SK-N-SH treated with all-trans-retinoic acid at 6 μM for 48 hours (cell line): ENCODE measurements around the gene GCC2.

Experiments used
- ARNTL ChIP-seq: fragments of 450-650 bp; formaldehyde crosslinking; IDR thresholded peaks from 2 replicates; pipeline ENCODE4 v1.5.0; 2020; ENCODE audit warnings: low read depth, mild to moderate bottlenecking, moderate library complexity, borderline replicate concordance
- BACH2 ChIP-seq: fragments of 250-450 bp; sonication (Bioruptor Pico); IDR thresholded peaks from 2 replicates; pipeline ENCODE4 v1.9.0; 2021; ENCODE audit warnings: mild to moderate bottlenecking, borderline replicate concordance
- CREB5 ChIP-seq: fragments of 250-450 bp; sonication (Bioruptor Pico); IDR thresholded peaks from 2 replicates; pipeline ENCODE4 v1.5.1; 2020; ENCODE audit warnings: low read depth, mild to moderate bottlenecking, moderate library complexity
- CSDC2 ChIP-seq: fragments of 250-450 bp; sonication (Bioruptor Pico); IDR thresholded peaks from 2 replicates; pipeline ENCODE4 v1.5.0; 2020; ENCODE audit warnings: mild to moderate bottlenecking, moderate library complexity
- OSR1 ChIP-seq: fragments of 250-450 bp; sonication (Bioruptor Pico); IDR thresholded peaks from 2 replicates; pipeline ENCODE4 v1.8.0; 2022; ENCODE audit warnings: moderate library complexity, mild to moderate bottlenecking, inconsistent platforms
- PPARA ChIP-seq: fragments of 250-450 bp; sonication (Bioruptor Pico); IDR thresholded peaks from 2 replicates; pipeline ENCODE4 v1.5.0; 2020; ENCODE audit warnings: mild to moderate bottlenecking, borderline replicate concordance
- ZC3H10 ChIP-seq: fragments of 250-450 bp; sonication (Bioruptor Pico); IDR thresholded peaks from 2 replicates; pipeline ENCODE4 v1.5.1; 2021; ENCODE audit warnings: mild to moderate bottlenecking, moderate library complexity
- ZFP30 ChIP-seq: fragments of 450-650 bp; formaldehyde crosslinking; IDR thresholded peaks from 2 replicates; pipeline ENCODE4 v1.5.0; 2022; ENCODE audit warnings: mild to moderate bottlenecking, moderate library complexity
- ZNF565 ChIP-seq: fragments of 450-650 bp; formaldehyde crosslinking; conservative IDR thresholded peaks from 2 replicates; pipeline ENCODE4 v1.5.0; 2020; ENCODE audit warnings: low read depth, mild to moderate bottlenecking, moderate library complexity

GRCh38 chr2:108418416-108418815 lies 30.6 kb upstream of the GCC2 start:
- TF ChIP-seq PPARA (CRISPR knock-in tag) (no peak), ZC3H10 (CRISPR knock-in tag) (no peak), CSDC2 (CRISPR knock-in tag) (no peak), OSR1 (CRISPR knock-in tag) (no peak), ZNF565 (CRISPR knock-in tag) (no peak), BACH2 (CRISPR knock-in tag) (no peak), ZFP30 (CRISPR knock-in tag) (no peak), CREB5 (CRISPR knock-in tag) (no peak), ARNTL (CRISPR knock-in tag) (no peak)
